GM12872 (cell line): ENCODE results near the gene MEF2D.

Source experiments
- TF ChIP-seq, protein P1 (sequence below): IDR thresholded peaks from 3 replicates; pipeline ENCODE4 v1.5.1; 2011; ENCODE audit warnings: low read depth, mild to moderate bottlenecking, low read length, moderate library complexity; ENCODE audit not compliant: insufficient read depth

The MEF2D gene

DNA sequence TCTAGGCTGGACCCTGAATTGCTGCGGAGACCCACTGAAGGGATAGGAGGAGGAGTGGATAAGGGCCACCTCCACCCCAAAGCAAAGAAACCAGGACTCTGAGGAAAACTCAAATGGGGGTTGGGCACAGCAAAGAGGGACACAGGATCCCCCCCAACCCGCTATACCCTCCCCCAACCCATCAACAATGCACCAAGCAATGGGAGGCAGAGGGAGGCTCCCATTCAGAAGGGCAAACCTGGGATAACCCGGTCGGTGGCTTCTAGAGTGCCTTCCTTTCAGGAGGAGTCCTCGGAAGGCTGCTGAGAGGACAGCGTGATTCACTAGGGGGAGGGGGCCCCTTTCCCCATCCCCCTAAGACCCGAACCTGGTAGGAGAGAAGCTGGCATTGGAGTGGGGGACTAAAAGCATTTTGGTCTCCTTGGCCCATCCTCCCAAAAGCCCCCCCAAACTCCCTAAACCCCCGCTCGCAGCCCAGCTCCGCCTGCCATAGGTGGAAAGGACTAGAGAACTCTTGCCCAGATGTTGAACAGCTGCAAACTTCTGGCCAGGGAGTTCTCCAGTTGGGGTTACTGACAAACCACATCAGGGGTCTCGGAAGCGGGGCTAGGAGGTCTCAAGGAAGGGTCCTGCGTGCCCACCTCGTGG lies 1.3 kb downstream of the MEF2D start:
- TF ChIP-seq, protein P1, sequence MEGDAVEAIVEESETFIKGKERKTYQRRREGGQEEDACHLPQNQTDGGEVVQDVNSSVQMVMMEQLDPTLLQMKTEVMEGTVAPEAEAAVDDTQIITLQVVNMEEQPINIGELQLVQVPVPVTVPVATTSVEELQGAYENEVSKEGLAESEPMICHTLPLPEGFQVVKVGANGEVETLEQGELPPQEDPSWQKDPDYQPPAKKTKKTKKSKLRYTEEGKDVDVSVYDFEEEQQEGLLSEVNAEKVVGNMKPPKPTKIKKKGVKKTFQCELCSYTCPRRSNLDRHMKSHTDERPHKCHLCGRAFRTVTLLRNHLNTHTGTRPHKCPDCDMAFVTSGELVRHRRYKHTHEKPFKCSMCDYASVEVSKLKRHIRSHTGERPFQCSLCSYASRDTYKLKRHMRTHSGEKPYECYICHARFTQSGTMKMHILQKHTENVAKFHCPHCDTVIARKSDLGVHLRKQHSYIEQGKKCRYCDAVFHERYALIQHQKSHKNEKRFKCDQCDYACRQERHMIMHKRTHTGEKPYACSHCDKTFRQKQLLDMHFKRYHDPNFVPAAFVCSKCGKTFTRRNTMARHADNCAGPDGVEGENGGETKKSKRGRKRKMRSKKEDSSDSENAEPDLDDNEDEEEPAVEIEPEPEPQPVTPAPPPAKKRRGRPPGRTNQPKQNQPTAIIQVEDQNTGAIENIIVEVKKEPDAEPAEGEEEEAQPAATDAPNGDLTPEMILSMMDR = no peak

GRCh38 chr1:156498432-156499193 lies 2.0 kb downstream of the MEF2D start:
- TF ChIP-seq, protein P1 = no peak

- TF ChIP-seq, protein P1 = no peak
Measured at GRCh38 chr1:156497743-156498431, 2.7 kb downstream of the MEF2D start.

DNA sequence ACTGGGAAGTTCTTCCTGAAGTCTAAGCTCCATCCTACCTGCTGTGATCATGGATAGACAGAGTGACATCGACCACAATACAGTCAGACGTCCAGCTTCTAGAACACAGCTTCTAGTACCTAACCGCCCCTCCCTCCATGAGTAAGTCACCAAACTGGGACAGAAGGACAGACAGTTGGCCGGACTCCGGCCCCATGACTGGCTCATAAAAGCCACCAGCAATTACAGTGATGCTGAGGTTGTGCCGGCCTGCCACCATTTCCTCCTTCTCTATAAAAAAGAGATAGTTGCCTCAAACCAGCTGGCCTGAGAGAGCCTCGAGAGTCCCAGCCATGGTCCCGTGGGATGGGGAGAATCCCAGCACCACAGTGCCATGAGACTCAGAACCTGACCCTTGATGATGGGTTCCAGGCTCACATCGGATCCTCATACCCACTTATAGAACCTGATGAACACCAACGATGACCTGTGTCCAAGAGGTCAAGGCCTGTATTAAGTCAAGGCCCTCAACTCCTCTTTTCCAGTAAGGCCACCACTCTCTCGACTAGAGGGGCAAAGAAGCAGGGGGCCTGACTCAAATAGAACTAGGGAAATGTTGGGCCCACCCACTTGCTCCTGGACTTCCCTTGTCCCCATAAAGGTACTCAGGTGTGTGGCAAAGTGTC lies 3.4 kb downstream of the MEF2D start:
- TF ChIP-seq, protein P1 = no peak

GRCh38 chr1:156496211-156496761 lies 4.3 kb downstream of the MEF2D start:
- TF ChIP-seq, protein P1 = no peak

- TF ChIP-seq, protein P1 = no peak
Measured at GRCh38 chr1:156495401-156496140, 5.0 kb downstream of the MEF2D start.
